ENCODE data around the gene TNFAIP3. TPM values are rescaled to one million over a fixed set of nuclear protein-coding genes. Genes with fewer than 3 reads are reported as not detected.
A peak's percentile ranks its signal among the peaks of the same experiment; 100 is the strongest.

Gene TNFAIP3
- total RNA-seq, 1 donor from 2014 or later = 1.8 TPM

GRCh38 chr6:137871291-137871690 lies 4.2 kb downstream of the TNFAIP3 start:
- peak overlapping the region; percentile 67 for H3K4me2 ChIP-seq
- no peak overlapping the region for H3K9ac ChIP-seq
- Mint-ChIP-seq H3K9me3 (no peaks in the 10 kb centered on the region), H3K36me3 (peaks cover 10% of the 10 kb centered on the region), H3K27me3 (ENCODE audit: insufficient read depth, low read depth) (no peaks in the 10 kb centered on the region), H3K4me3 (no peak overlapping the region), H3K27ac (no peak overlapping the region), H3K4me1 (peaks cover 27% of the 10 kb centered on the region)
- no peak for DNase-seq (ENCODE audit: low spot score)
- TF ChIP-seq CTCF (IDR thresholded peaks at IDR 0.05) = no peak
- H3K9me3 ChIP-seq (ENCODE audit: low read depth) = no peaks in the 10 kb centered on the region
- H4K20me1 ChIP-seq (ENCODE audit: low read depth) = peaks cover 7% of the 10 kb centered on the region
- H3K27me3 ChIP-seq = peaks cover 3% of the 10 kb centered on the region
- no peaks in the 10 kb centered on the region for H3K36me3 ChIP-seq
- H3K79me2 ChIP-seq (ENCODE audit: low read depth) = peaks cover 11% of the 10 kb centered on the region
- peak overlapping the region; percentile 22 for H3K4me3 ChIP-seq
- peaks cover 58% of the 10 kb centered on the region for H3K4me1 ChIP-seq
- H3F3A ChIP-seq (ENCODE audit: low read depth) = peaks cover 37% of the 10 kb centered on the region
- no peak overlapping the region for H2AFZ ChIP-seq (replicated peaks)
- peak overlapping the region; percentile 15 for H3K27ac ChIP-seq

- no peak overlapping the region for H3K27ac ChIP-seq
- no peak for DNase-seq (ENCODE audit: low spot score)
- TF ChIP-seq EZH2phosphoT487 (IDR thresholded peaks at IDR 0.05) (no peak), EZH2 (IDR thresholded peaks at IDR 0.05) (no peak), CTCF (IDR thresholded peaks at IDR 0.05) (no peak)
- H3K4me3 Mint-ChIP-seq = no peak overlapping the region
- H3K27me3 Mint-ChIP-seq (ENCODE audit: insufficient read depth, low read depth) = no peaks in the 10 kb centered on the region
- no peak overlapping the region for H3K9ac ChIP-seq
- H3K79me2 ChIP-seq (ENCODE audit: low read depth) = peaks cover 11% of the 10 kb centered on the region
- peak overlapping the region; percentile 67 for H3K4me2 ChIP-seq
- no peak overlapping the region for H2AFZ ChIP-seq (replicated peaks)
- no peaks in the 10 kb centered on the region for H3K9me3 ChIP-seq (ENCODE audit: low read depth)
- peaks cover 4% of the 10 kb centered on the region for H3K36me3 ChIP-seq
- no peaks in the 10 kb centered on the region for H3K9me3 Mint-ChIP-seq
- no peak overlapping the region for H3K4me3 ChIP-seq
- H3F3A ChIP-seq (ENCODE audit: low read depth) = peaks cover 36% of the 10 kb centered on the region
- H3K27ac Mint-ChIP-seq = no peak overlapping the region
- H3K36me3 Mint-ChIP-seq = peaks cover 10% of the 10 kb centered on the region
- peaks cover 7% of the 10 kb centered on the region for H4K20me1 ChIP-seq (ENCODE audit: low read depth)
- peaks cover 25% of the 10 kb centered on the region for H3K4me1 Mint-ChIP-seq
- peaks cover 3% of the 10 kb centered on the region for H3K27me3 ChIP-seq
- H3K4me1 ChIP-seq = peaks cover 56% of the 10 kb centered on the region
Measured at GRCh38 chr6:137871831-137872454, 4.9 kb downstream of the TNFAIP3 start.

- Mint-ChIP-seq H3K36me3 (peaks cover 10% of the 10 kb centered on the region), H3K27me3 (ENCODE audit: insufficient read depth, low read depth) (no peaks in the 10 kb centered on the region), H3K4me1 (peaks cover 25% of the 10 kb centered on the region), H3K4me3 (no peak overlapping the region), H3K9me3 (no peaks in the 10 kb centered on the region), H3K27ac (no peak overlapping the region)
- Histone ChIP-seq H3K27ac (no peak overlapping the region), H3F3A (ENCODE audit: low read depth) (peaks cover 33% of the 10 kb centered on the region), H3K27me3 (peaks cover 3% of the 10 kb centered on the region), H3K9me3 (ENCODE audit: low read depth) (no peaks in the 10 kb centered on the region), H3K4me3 (no peak overlapping the region), H2AFZ (replicated peaks) (no peak overlapping the region), H3K79me2 (ENCODE audit: low read depth) (peaks cover 11% of the 10 kb centered on the region), H3K9ac (no peak overlapping the region), H4K20me1 (ENCODE audit: low read depth) (peaks cover 7% of the 10 kb centered on the region), H3K36me3 (peaks cover 5% of the 10 kb centered on the region), H3K4me1 (peaks cover 56% of the 10 kb centered on the region), H3K4me2 (no peak overlapping the region)
- no peak for DNase-seq (ENCODE audit: low spot score)
- TF ChIP-seq EZH2phosphoT487 (IDR thresholded peaks at IDR 0.05) = no peak
- TF ChIP-seq EZH2 (IDR thresholded peaks at IDR 0.05) = no peak
- no peak for TF ChIP-seq CTCF (IDR thresholded peaks at IDR 0.05)
Measured at GRCh38 chr6:137872581-137873115, 5.6 kb downstream of the TNFAIP3 start.
